H1 (cell line): ENCODE measurements around the gene EFR3B.

ENCODE experiments used
- CTCF ChIP-seq, 3 experiments: IDR thresholded peaks; 1 replicate in 2 of 3; 2 replicates in 1 of 3; pipeline versions ENCODE4 v1.5.1 to v1.6.1; 2011; ENCODE audit warnings: low read length in 3 of 3, mild to moderate bottlenecking in 3 of 3, inconsistent platforms in 2 of 3, low read depth in 1 of 3, moderate library complexity in 1 of 3; ENCODE audit not compliant: insufficient read depth in 1 of 3; ENCODE audit errors: control extremely low read depth in 1 of 3
- EZH2 ChIP-seq: fragments of 200-600 bp; sonication (generic); IDR thresholded peaks from 2 replicates; pipeline ENCODE4 v1.7.1; 2012; ENCODE audit warnings: low read depth, mild to moderate bottlenecking, moderate library complexity, low read length, inconsistent platforms; ENCODE audit not compliant: severe bottlenecking
- JUN ChIP-seq: IDR thresholded peaks from 2 replicates; pipeline ENCODE4 v1.6.1; 2011; ENCODE audit warnings: low read depth, mild to moderate bottlenecking, improper control_type of control experiment, low read length
- MAFK ChIP-seq: IDR thresholded peaks from 2 replicates; pipeline ENCODE4 v1.6.1; 2012; ENCODE audit warnings: low read depth, mild to moderate bottlenecking, improper control_type of control experiment, low read length
- POLR2A ChIP-seq, 2 experiments: IDR thresholded peaks; 1 replicate in 1 of 2; 2 replicates in 1 of 2; pipeline ENCODE4 v1.6.1; 2011; ENCODE audit warnings: low read depth in 2 of 2, low read length in 2 of 2, mild to moderate bottlenecking in 2 of 2; ENCODE audit errors: control extremely low read depth in 1 of 2
- RFX5 ChIP-seq: IDR thresholded peaks from 2 replicates; pipeline ENCODE4 v1.6.1; 2011; ENCODE audit warnings: low read depth, low read length, improper control_type of control experiment, borderline replicate concordance
- SIN3A ChIP-seq, 2 experiments: IDR thresholded peaks in 1 of 2; conservative IDR thresholded peaks in 1 of 2; 2 replicates each; pipeline ENCODE4 v1.6.1; 2011 to 2012; ENCODE audit warnings: low read length in 2 of 2, improper control_type of control experiment in 1 of 2, low read depth in 1 of 2, mild to moderate bottlenecking in 1 of 2
- SRF ChIP-seq: IDR thresholded peaks from 2 replicates; pipeline ENCODE4 v1.6.1; 2011; ENCODE audit warnings: mild to moderate bottlenecking, low read depth, low read length, moderate library complexity
- TBP ChIP-seq: IDR thresholded peaks from 2 replicates; pipeline ENCODE4 v1.6.1; 2011; ENCODE audit warnings: low read depth, low read length, improper control_type of control experiment

DNA sequence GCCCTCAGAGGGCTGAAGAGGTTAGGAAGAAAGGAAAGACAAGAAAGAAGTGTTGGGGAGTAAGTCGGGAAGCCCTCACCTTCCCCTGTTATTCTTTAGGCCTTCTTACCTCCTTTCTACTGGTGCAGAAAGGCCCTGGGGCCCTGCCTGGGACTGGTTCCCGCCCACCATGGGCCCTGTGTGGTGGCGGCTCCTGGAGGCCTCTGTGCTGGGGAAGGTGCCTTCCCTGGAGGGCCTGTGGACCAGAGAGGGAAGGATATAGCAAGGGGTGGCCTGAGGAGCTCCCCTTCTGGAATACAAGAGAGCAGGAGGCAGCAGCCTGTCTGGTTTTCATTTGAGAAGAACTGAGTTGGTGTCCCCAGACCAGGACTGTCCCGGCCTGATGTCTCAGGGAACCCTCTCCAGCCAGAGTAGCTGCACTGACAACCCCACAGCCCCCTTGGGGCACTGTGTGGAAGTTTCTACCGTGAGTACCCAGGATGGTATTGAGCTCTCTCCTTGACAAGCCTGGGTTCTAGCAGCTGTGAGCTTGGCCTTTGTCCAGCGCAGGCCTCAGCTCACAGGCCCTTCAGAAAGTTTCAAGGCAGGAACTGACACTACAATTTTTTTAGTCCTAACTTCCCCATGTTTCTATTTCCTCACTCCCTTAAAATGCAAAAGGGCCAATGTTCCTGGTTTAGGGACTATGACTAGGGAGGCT lies 47.1 kb downstream of the EFR3B start:
- peak in 1 of 3 experiments; percentile 1; a peak in 1 of 4 replicates for TF ChIP-seq CTCF (IDR thresholded peaks at IDR 0.05; ENCODE audit: control extremely low read depth in 1 of 3, insufficient read depth in 1 of 3, low read depth in 1 of 3, low read length in 3 of 3)
- no peak for TF ChIP-seq SRF
- no peak for TF ChIP-seq TBP
- TF ChIP-seq EZH2: no peak
- no peak for TF ChIP-seq JUN
- no peak for TF ChIP-seq POLR2A (IDR thresholded peaks at IDR 0.05; ENCODE audit: control extremely low read depth in 1 of 2, low read depth in 2 of 2, low read length in 2 of 2)
- no peak for TF ChIP-seq RFX5
- TF ChIP-seq SIN3A (conservative IDR thresholded peaks at IDR 0.05 in 1 of 2, IDR thresholded peaks at IDR 0.05 in 1 of 2; ENCODE audit: low read depth in 1 of 2, low read length in 2 of 2): no peak
- no peak for TF ChIP-seq MAFK
